ENCODE results near the gene HAUS8. TPM values are rescaled to one million over a fixed set of nuclear protein-coding genes. Genes with fewer than 3 reads are reported as not detected.

Gene HAUS8
- total and polyA plus RNA-seq, 2 of the 13 experiments (the other 11 are each of a cell fraction or from before 2014, with no cell fraction given): 7.8 to 17.5 TPM

DNA sequence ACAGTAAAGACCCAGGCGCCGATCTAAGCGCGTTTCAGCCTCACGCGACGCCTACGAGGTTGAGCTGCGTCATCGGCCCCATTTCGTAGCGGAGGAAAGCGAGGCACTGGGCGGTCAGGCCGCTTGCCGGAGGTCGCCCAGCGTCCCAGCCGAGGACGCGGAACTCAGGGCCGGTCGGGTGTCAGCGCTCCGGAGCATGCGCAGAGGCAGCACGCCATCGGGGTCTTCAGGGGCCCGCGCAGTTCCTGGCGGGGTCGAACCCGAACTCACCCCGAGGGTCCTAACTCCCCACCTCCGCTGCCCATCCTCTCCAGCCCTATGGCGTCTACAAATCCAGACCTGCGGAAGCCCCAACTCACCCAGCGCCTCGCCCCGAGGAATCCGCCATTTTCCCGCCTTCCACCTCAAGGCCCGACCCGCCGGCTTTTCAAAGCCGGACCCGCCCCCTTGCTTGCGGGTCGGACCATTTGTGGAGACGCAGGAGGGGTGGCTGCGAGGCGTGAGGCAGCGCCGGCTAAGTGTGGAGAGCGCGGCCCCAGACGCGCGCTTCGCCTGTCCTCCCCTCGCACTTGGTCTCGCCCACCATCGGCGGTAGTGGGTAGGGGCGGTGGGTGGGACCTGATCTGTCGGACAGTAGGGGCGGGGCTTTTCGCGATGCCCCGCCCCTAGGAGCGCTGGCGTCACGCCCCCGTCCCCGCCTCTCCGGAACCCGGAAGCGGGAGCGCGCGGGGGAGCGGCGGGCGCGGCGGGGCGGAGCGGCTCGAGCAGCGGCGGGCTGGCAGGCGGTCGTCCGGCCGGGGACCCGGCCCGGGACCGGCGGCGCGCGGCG is at the start of gene HAUS8, which contains the start of gene MYO9B (continued):
- TF ChIP-seq ZNF331 (CRISPR knock-in tag; IDR thresholded peaks at IDR 0.05) (peak; percentile 55), SALL2 (CRISPR knock-in tag; IDR thresholded peaks at IDR 0.05) (peak; percentile 50; the same call in 1 of the 2 replicates), REL (CRISPR knock-in tag; conservative IDR thresholded peaks at IDR 0.05) (peak; percentile 63; the same call in 1 of the 2 replicates), FOXP1 (IDR thresholded peaks at IDR 0.05) (no peak), FOXP1 (CRISPR knock-in tag; IDR thresholded peaks at IDR 0.05) (no peak), CCDC6 (CRISPR knock-in tag; IDR thresholded peaks at IDR 0.05) (peak; percentile 80; the same call in 1 of the 2 replicates), RFXANK (CRISPR knock-in tag; IDR thresholded peaks at IDR 0.05) (no peak), SKI (IDR thresholded peaks at IDR 0.05; ENCODE audit: partially characterized antibody) (peak; percentile 48), NR2F1 (CRISPR knock-in tag; IDR thresholded peaks at IDR 0.05) (no peak), ZNF138 (CRISPR knock-in tag; IDR thresholded peaks at IDR 0.05; ENCODE audit: low read depth) (peak; percentile 45; the same call in 1 of the 2 replicates), FLYWCH1 (CRISPR knock-in tag; IDR thresholded peaks at IDR 0.05) (0 out of 2 replicates have a peak, but pooled peaks have one; percentile 59), YY1 (IDR thresholded peaks at IDR 0.05; ENCODE audit: insufficient read depth, insufficient replicate concordance, low read depth, low read length) (peak; percentile 93), TEAD3 (CRISPR knock-in tag; optimal IDR thresholded peaks at IDR 0.05; ENCODE audit: borderline replicate concordance) (peak; percentile 33), FIP1L1 (IDR thresholded peaks at IDR 0.05; ENCODE audit: borderline replicate concordance, insufficient read depth, low read depth, low read length) (0 out of 2 replicates have a peak, but pooled peaks have one; percentile 44), FOXK2 (IDR thresholded peaks at IDR 0.05) (peak; percentile 98), ZNF143 (CRISPR knock-in tag; IDR thresholded peaks at IDR 0.05) (no peak), TARDBP (CRISPR knock-in tag; IDR thresholded peaks at IDR 0.05) (peak; percentile 77), SMAD1 (CRISPR knock-in tag; IDR thresholded peaks at IDR 0.05; ENCODE audit: borderline replicate concordance, low read depth) (peak; percentile 81; the same call in 1 of the 2 replicates), STAT5B (CRISPR knock-in tag; IDR thresholded peaks at IDR 0.05) (0 out of 2 replicates have a peak, but pooled peaks have one; percentile 8), RBAK (CRISPR knock-in tag; IDR thresholded peaks at IDR 0.05) (no peak)
- TF ChIP-seq, protein P1, sequence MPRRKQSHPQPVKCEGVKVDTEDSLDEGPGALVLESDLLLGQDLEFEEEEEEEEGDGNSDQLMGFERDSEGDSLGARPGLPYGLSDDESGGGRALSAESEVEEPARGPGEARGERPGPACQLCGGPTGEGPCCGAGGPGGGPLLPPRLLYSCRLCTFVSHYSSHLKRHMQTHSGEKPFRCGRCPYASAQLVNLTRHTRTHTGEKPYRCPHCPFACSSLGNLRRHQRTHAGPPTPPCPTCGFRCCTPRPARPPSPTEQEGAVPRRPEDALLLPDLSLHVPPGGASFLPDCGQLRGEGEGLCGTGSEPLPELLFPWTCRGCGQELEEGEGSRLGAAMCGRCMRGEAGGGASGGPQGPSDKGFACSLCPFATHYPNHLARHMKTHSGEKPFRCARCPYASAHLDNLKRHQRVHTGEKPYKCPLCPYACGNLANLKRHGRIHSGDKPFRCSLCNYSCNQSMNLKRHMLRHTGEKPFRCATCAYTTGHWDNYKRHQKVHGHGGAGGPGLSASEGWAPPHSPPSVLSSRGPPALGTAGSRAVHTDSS (CRISPR knock-in tag; conservative IDR thresholded peaks at IDR 0.05): no peak; the same call in 1 of the 2 replicates
- TF ChIP-seq, protein P2, sequence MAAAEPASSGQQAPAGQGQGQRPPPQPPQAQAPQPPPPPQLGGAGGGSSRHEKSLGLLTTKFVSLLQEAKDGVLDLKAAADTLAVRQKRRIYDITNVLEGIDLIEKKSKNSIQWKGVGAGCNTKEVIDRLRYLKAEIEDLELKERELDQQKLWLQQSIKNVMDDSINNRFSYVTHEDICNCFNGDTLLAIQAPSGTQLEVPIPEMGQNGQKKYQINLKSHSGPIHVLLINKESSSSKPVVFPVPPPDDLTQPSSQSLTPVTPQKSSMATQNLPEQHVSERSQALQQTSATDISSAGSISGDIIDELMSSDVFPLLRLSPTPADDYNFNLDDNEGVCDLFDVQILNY (CRISPR knock-in tag; conservative IDR thresholded peaks at IDR 0.05): peak; percentile 97
- TF ChIP-seq, protein P3, sequence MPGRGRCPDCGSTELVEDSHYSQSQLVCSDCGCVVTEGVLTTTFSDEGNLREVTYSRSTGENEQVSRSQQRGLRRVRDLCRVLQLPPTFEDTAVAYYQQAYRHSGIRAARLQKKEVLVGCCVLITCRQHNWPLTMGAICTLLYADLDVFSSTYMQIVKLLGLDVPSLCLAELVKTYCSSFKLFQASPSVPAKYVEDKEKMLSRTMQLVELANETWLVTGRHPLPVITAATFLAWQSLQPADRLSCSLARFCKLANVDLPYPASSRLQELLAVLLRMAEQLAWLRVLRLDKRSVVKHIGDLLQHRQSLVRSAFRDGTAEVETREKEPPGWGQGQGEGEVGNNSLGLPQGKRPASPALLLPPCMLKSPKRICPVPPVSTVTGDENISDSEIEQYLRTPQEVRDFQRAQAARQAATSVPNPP (CRISPR knock-in tag; IDR thresholded peaks at IDR 0.05): 0 out of 2 replicates have a peak, but pooled peaks have one; percentile 24
- TF ChIP-seq, protein P4, sequence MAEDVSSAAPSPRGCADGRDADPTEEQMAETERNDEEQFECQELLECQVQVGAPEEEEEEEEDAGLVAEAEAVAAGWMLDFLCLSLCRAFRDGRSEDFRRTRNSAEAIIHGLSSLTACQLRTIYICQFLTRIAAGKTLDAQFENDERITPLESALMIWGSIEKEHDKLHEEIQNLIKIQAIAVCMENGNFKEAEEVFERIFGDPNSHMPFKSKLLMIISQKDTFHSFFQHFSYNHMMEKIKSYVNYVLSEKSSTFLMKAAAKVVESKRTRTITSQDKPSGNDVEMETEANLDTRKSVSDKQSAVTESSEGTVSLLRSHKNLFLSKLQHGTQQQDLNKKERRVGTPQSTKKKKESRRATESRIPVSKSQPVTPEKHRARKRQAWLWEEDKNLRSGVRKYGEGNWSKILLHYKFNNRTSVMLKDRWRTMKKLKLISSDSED (CRISPR knock-in tag; IDR thresholded peaks at IDR 0.05): no peak
- TF ChIP-seq, protein P5, sequence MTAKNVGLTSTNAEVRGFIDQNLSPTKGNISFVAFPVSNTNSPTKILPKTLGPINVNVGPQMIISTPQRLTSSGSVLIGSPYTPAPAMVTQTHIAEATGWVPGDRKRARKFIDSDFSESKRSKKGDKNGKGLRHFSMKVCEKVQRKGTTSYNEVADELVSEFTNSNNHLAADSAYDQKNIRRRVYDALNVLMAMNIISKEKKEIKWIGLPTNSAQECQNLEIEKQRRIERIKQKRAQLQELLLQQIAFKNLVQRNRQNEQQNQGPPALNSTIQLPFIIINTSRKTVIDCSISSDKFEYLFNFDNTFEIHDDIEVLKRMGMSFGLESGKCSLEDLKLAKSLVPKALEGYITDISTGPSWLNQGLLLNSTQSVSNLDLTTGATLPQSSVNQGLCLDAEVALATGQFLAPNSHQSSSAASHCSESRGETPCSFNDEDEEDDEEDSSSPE (CRISPR knock-in tag; IDR thresholded peaks at IDR 0.05): peak; percentile 99

All from HepG2 (cell line).